HEK293 (cell line): Measurements from ENCODE around the gene CRMP1.

Experiments used
- BCL11A ChIP-seq: fragments of 450-650 bp; formaldehyde crosslinking; IDR thresholded peaks from 2 replicates; pipeline ENCODE4 v1.5.1; 2016; ENCODE audit warnings: low read depth, missing biosample characterization, missing genetic modification characterization
- CTCF ChIP-seq: fragments of 450-650 bp; formaldehyde crosslinking; IDR thresholded peaks from 2 replicates; pipeline ENCODE4 v1.5.1; 2016; ENCODE audit warnings: missing biosample characterization, missing genetic modification characterization
- TCF7L2 ChIP-seq: IDR thresholded peaks from 2 replicates; pipeline ENCODE4 v1.6.1; 2011; ENCODE audit warnings: low read depth, mild to moderate bottlenecking, inconsistent platforms, low read length, moderate library complexity, borderline replicate concordance
- ZBTB20 ChIP-seq: fragments of 450-650 bp; formaldehyde crosslinking; IDR thresholded peaks from 2 replicates; pipeline ENCODE4 v1.5.1; 2016; ENCODE audit warnings: missing biosample characterization, missing genetic modification characterization
- ZNF2 ChIP-seq: fragments of 450-650 bp; formaldehyde crosslinking; IDR thresholded peaks from 2 replicates; pipeline ENCODE4 v1.5.1; 2016; ENCODE audit warnings: missing biosample characterization, missing genetic modification characterization
- ZNF274 ChIP-seq, 2 experiments: fragments of 200-500 bp in 1 of 2; fragments of 450-650 bp in 1 of 2; sonication (Bioruptor generic) in 1 of 2; formaldehyde crosslinking in 1 of 2; IDR thresholded peaks; 2 replicates each; pipeline versions ENCODE4 v1.5.1 to v1.6.1; 2014 to 2016; ENCODE audit warnings: borderline replicate concordance in 1 of 2, inconsistent platforms in 1 of 2, low read length in 1 of 2, missing biosample characterization in 1 of 2, missing genetic modification characterization in 1 of 2
- ZNF433 ChIP-seq: fragments of 450-650 bp; formaldehyde crosslinking; IDR thresholded peaks from 2 replicates; pipeline ENCODE4 v1.5.1; 2016; ENCODE audit warnings: missing biosample characterization, missing genetic modification characterization, low read depth

- TF ChIP-seq BCL11A (no peak), ZNF2 (no peak), CTCF (tag by site-specific recombination) (no peak), ZNF274 (IDR thresholded peaks at IDR 0.05; ENCODE audit: low read length) (no peak), ZNF274 (tag by site-specific recombination; IDR thresholded peaks at IDR 0.05; ENCODE audit: borderline replicate concordance) (no peak), TCF7L2 (no peak), ZNF433 (tag by site-specific recombination) (no peak), ZBTB20 (tag by site-specific recombination) (no peak)
Observed at GRCh38 chr4:5799406-5799805, 93.5 kb downstream of the CRMP1 start.
